T-helper 1 cell treated with Interleukin-12 subunit alpha and Interleukin-12 subunit beta and Interleukin-4 antibody, amounts not matched to agents 30 ng/mL and 1 ng/mL, for 36 hours (primary cell): ENCODE data around the gene KCNS1. TPM values are rescaled to one million over a fixed set of nuclear protein-coding genes. Genes with fewer than 3 reads are reported as not detected.

Experiments used
- intact Hi-C: fragments of 100-400 bp; cut with micrococcal nuclease; formaldehyde crosslinking; loops from one replicate; pipeline ENCODE4 v1.15.1; 2024
- total RNA-seq: library from RNA; stranded (reverse); gene quantifications from 2 replicates; pipeline ENCODE4 v1.2.3, GENCODE V29; 2022

The KCNS1 gene
- total RNA-seq, 1 donor from 2014 or later = 0.32 TPM

DNA sequence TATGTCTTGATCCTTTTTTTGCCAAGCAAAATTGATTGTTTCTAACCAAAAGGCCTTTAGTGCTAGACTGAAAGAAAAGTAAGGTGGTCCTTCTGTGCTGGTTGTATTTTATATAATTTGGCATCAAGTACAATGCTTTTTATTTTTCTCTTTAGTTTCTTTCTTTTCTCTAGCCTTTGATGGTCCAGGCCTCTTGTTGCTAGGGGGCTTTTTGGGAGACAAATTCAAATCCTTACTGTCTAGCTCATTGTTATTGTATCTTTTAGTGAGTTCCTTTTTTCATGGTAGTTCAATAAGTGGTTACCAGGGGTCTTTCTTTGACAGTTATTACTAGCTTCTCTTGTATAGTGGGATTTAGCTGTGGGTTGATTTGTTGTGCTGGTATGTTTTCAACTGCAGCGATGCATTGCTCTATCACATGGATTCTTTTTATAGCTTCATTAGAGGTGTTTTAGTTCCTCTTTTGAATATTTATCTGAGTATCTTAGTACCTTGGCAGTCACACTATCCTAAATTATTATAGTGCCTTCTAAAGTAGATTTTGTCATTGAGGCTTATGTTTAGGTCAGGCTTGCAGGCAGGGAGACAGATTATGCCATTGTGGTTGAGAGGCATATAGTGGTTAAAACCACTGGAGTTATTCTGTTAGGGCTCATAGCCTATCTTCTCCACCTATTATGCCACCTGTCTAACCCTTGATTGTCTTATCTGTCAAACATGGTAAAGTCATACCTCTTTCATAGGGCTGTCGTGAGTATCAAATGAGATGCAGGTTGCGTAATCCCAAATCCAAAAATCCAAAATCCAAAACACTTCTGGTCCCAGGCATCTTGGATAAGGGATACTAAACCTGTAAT lies 49.5 kb downstream of the KCNS1 start:
- intact Hi-C loops = no loop called here

DNA sequence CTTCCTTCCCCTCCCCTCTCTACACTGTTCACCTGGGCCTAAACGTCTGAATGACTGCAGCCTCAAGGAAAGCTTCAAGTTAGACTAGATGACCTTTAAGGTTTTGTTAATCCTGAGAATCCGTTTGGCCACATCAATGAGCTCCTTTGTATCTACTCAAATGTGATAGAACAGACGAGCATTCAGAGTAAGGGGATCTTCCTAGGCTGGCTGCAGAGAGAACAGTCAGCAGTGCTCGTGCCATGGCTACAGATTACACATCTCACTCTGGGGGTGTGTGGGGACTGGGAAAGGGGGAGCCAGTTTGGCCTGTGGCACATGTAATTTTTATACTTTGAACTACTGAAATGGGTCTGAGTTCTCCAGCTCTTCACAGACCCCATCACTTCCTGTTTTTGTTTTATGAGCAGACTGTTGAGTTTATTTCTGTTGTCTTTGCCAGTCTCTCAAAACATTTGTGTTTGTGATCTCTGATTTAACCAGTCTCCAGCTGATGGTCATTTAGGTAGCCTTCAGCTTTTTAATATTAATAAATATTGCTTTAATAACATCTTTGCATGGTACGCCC lies 50.9 kb downstream of the KCNS1 start:
- intact Hi-C loops = no loop called here

DNA sequence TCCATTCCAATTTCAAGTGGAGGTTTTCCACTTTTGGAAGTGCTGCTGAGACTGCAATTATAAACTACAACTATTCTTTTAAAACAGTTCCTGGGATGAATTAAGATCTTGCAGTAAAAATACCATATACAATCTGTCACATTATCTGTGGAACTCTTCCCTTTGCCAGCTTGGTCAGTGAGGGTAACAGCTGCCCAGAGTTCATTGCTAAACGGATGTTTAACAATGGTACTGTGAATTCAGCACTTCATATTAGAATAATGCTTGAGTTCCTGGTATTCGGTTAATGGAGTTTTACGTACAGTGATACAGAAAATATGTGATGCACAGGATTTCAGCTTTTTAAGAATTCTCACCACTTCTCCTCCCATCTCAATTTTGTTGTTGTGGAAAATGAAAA lies 51.5 kb downstream of the KCNS1 start:
- intact Hi-C loops = no loop called here

DNA sequence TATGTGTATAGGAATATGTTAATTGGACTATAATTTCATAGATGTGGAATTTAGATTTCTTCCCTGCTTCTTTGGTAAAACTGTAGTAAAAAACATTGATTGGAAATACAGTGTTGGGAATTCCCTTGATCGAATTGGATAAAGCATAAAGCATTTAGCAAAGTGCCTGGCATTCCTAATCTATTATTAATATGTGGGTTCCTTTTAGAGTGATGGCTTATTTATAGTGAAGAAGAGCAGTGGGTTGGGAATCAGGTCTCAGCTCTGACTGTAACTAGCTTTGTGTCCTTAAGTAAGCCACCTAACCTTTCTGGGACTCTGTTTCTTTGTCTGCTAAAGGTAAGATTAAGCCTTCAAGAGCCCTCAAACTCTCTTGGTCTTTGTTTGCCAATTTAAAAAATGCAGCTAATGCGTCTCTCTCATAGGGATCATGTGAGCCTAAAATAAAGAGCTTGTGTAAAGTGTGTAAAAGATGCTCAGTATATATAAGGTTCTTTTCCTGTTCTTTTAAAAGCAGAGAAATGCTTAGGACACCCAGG lies 53.3 kb downstream of the KCNS1 start:
- intact Hi-C loops = no loop called here

DNA sequence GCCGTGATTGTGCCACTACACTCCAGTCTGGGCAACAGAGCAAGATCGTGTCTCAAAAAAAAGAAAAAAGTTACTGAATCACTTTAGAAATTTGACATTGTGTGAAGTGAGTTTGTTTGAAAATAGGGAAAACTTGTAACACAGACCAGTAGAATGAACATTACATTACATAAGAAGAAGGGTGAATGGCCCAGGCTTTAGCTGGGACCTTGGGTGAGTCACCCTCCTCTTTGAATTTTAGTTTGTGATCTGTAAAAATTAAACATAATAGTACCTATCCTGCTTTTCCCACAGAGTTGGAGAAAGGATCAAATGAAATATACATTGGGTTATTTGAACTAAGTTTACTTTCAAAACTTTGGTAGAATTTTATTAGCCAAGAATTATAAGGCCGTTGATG lies 56.3 kb downstream of the KCNS1 start:
- intact Hi-C loops = loop anchor here (1.0 to 5.0 kb wide), 6 partner anchors 9 to 727 kb away; no protein-coding TSS in a partner anchor

DNA sequence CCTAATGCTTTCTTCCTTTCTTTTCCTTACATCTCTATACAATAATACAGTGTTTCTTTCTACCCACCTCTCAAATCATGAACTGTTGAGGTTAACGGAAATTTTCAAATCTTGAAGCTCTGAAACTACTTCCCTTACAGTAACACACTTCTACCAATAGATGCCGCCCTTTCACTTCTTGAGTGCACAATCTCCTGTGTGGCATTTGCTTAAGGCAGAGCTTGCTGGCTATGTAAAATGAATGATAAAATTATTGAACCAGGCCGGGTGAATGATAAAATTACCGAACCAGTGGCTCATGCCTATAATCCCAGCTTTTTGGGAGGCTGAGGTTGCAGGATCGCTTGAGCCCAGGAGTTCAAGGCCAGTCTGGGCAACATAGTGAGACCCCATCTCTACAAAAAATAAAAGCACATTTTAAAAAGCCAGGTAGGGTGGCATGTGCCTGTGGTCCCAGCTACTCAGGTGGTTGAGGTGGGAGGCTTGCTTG lies 56.8 kb downstream of the KCNS1 start:
- intact Hi-C loops = loop anchor here (1.0 to 5.0 kb wide), 6 partner anchors 9 to 727 kb away; no protein-coding TSS in a partner anchor

DNA sequence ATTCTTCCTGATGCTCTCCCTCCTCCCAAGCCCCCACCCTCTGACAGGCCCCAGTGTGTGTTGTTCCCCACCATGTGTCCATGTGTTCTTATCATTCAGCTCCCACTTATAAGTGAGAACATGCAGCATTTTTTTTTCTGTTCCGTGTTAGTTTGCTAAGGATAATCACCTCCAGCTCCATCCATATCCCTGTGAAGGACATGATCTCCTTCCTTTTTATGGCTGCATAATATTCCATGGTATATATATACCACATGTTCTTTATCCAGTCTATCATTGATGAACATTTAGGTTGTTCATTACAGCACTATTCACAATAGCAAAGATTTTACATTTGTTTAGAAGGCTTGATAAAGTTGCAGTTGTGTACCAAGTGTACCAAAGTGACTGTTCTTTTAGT lies 57.9 kb downstream of the KCNS1 start:
- intact Hi-C loops = loop anchor here (5.0 kb wide), 2 partner anchors 39 to 184 kb away; no protein-coding TSS in a partner anchor

Other genes starting within 250 kb of the KCNS1 start
- gene YWHAB, start 215.4 kb downstream of the KCNS1 start, total RNA-seq = 273 and 278 TPM in 2 replicates
- gene PABPC1L, start 191.1 kb downstream of the KCNS1 start, total RNA-seq = 51.8 and 53.6 TPM in 2 replicates
- 22.2 and 22.3 TPM in 2 replicates for gene TOMM34, start 140.7 kb downstream of the KCNS1 start, total RNA-seq
- gene STK4, start 134.6 kb downstream of the KCNS1 start, total RNA-seq = 188 and 193 TPM in 2 replicates
- gene WFDC5, start 14.0 kb upstream of the KCNS1 start, total RNA-seq = not detected in 2 replicates
- not detected in 2 replicates for gene WFDC12, start 23.3 kb upstream of the KCNS1 start, total RNA-seq
- not detected in 2 replicates for gene PI3, start 73.8 kb upstream of the KCNS1 start, total RNA-seq
- not detected in 2 replicates for gene SEMG1, start 105.9 kb upstream of the KCNS1 start, total RNA-seq
- gene SEMG2, start 120.2 kb upstream of the KCNS1 start, total RNA-seq = not detected in 2 replicates
- gene SLPI, start 153.4 kb upstream of the KCNS1 start, total RNA-seq = 0.64 and 0.88 TPM in 2 replicates
- gene RBPJL, start 205.7 kb upstream of the KCNS1 start, total RNA-seq = 0.17 TPM in 1 of 2 replicates, not detected in the other
- 6.1 and 6.7 TPM in 2 replicates for gene MATN4, start 207.2 kb upstream of the KCNS1 start, total RNA-seq
- 89.7 and 90.4 TPM in 2 replicates for gene SDC4, start 247.3 kb upstream of the KCNS1 start, total RNA-seq